ENCODE measurements around the gene RASAL2.

The RASAL2 gene

GRCh38 chr1:178093494-178093950 lies 382 bp upstream of the RASAL2 start:
- peak; percentile 97 for DNase-seq (ENCODE audit: extremely low spot score)
- ChIA-PET CTCF (interaction anchor here (1.1 to 1.5 kb wide), 2 partner anchors 18 to 29 kb away, joined by 3 read pairs; no protein-coding TSS in a partner anchor), POLR2A (interaction anchor here (0.7 to 1.3 kb wide), 4 partner anchors 8 to 37 kb away, joined by 3 to 5 read pairs (median 4); no protein-coding TSS in a partner anchor)
- TF ChIP-seq PKNOX1 (IDR thresholded peaks at IDR 0.05) (peak; percentile 70), L3MBTL2 (conservative IDR thresholded peaks at IDR 0.05) (peak; percentile 88), CTBP1 (IDR thresholded peaks at IDR 0.05; ENCODE audit: borderline replicate concordance) (no peak)

GRCh38 chr1:178094739-178095645 lies 1.1 kb downstream of the RASAL2 start:
- DNase-seq (ENCODE audit: extremely low spot score) = no peak
- TF ChIP-seq PKNOX1 (IDR thresholded peaks at IDR 0.05) = peak; percentile 31
- TF ChIP-seq L3MBTL2 (conservative IDR thresholded peaks at IDR 0.05) = peak; percentile 84
- TF ChIP-seq FOXK2 (IDR thresholded peaks at IDR 0.05) = no peak
- TF ChIP-seq FOXM1 (IDR thresholded peaks at IDR 0.05; ENCODE audit: borderline replicate concordance) = no peak
- ChIA-PET CTCF (interaction anchor here (0.6 to 1.1 kb wide), 2 partner anchors 30 to 438 kb away, joined by 3 to 6 read pairs; no protein-coding TSS in a partner anchor), POLR2A (interaction anchor here (1.6 kb wide), 1 partner anchor 36 kb away, joined by 3 read pairs; no protein-coding TSS in a partner anchor)

- ChIA-PET POLR2A (no interaction called here), CTCF (no interaction called here)
- TF ChIP-seq NFRKB (IDR thresholded peaks at IDR 0.05) (no peak), SP1 (IDR thresholded peaks at IDR 0.05) (no peak), L3MBTL2 (conservative IDR thresholded peaks at IDR 0.05) (no peak), PKNOX1 (IDR thresholded peaks at IDR 0.05) (no peak), CTBP1 (IDR thresholded peaks at IDR 0.05; ENCODE audit: borderline replicate concordance) (no peak), SUZ12 (IDR thresholded peaks at IDR 0.05) (no peak), FOXA1 (IDR thresholded peaks at IDR 0.05) (no peak), ARNT (IDR thresholded peaks at IDR 0.05) (no peak), ELF4 (IDR thresholded peaks at IDR 0.05) (no peak), TARDBP (IDR thresholded peaks at IDR 0.05) (no peak), HDGF (IDR thresholded peaks at IDR 0.05; ENCODE audit: borderline replicate concordance) (no peak), LEF1 (IDR thresholded peaks at IDR 0.05; ENCODE audit: borderline replicate concordance) (no peak), BHLHE40 (IDR thresholded peaks at IDR 0.05; ENCODE audit: borderline replicate concordance) (no peak), FOXK2 (IDR thresholded peaks at IDR 0.05) (no peak), FOXM1 (IDR thresholded peaks at IDR 0.05; ENCODE audit: borderline replicate concordance) (no peak), ZNF384 (IDR thresholded peaks at IDR 0.05) (no peak)
Measured at GRCh38 chr1:178096421-178096820, 2.5 kb downstream of the RASAL2 start.

GRCh38 chr1:178098262-178098661 lies 4.4 kb downstream of the RASAL2 start:
- no peak for DNase-seq (ENCODE audit: extremely low spot score)
- TF ChIP-seq HDGF (IDR thresholded peaks at IDR 0.05; ENCODE audit: borderline replicate concordance) (no peak), FOXK2 (IDR thresholded peaks at IDR 0.05) (no peak), PKNOX1 (IDR thresholded peaks at IDR 0.05) (no peak), SUZ12 (IDR thresholded peaks at IDR 0.05) (no peak), ZNF384 (IDR thresholded peaks at IDR 0.05) (no peak), LEF1 (IDR thresholded peaks at IDR 0.05; ENCODE audit: borderline replicate concordance) (no peak), TARDBP (IDR thresholded peaks at IDR 0.05) (no peak), SP1 (IDR thresholded peaks at IDR 0.05) (no peak), FOXM1 (IDR thresholded peaks at IDR 0.05; ENCODE audit: borderline replicate concordance) (no peak), BHLHE40 (IDR thresholded peaks at IDR 0.05; ENCODE audit: borderline replicate concordance) (no peak), ELF4 (IDR thresholded peaks at IDR 0.05) (no peak), NFRKB (IDR thresholded peaks at IDR 0.05) (no peak), FOXA1 (IDR thresholded peaks at IDR 0.05) (no peak), ARNT (IDR thresholded peaks at IDR 0.05) (no peak), CTBP1 (IDR thresholded peaks at IDR 0.05; ENCODE audit: borderline replicate concordance) (no peak), L3MBTL2 (conservative IDR thresholded peaks at IDR 0.05) (no peak)
- ChIA-PET POLR2A (no interaction called here), CTCF (interaction anchor here (0.6 to 0.7 kb wide), 2 partner anchors 66 to 436 kb away, joined by 3 read pairs; no protein-coding TSS in a partner anchor)

More at GRCh38 chr1:178096421-178096820, 2.5 kb downstream of the RASAL2 start:
- no peak for DNase-seq (ENCODE audit: extremely low spot score)

- CTCF ChIA-PET = interaction anchor here (0.6 kb wide), 1 partner anchor 432 kb away, joined by 3 read pairs; no protein-coding TSS in a partner anchor
- no peak for TF ChIP-seq NFRKB (IDR thresholded peaks at IDR 0.05)
- TF ChIP-seq PKNOX1 (IDR thresholded peaks at IDR 0.05) = no peak
- TF ChIP-seq ELF4 (IDR thresholded peaks at IDR 0.05) = no peak
- no peak for TF ChIP-seq SUZ12 (IDR thresholded peaks at IDR 0.05)
- TF ChIP-seq ZNF384 (IDR thresholded peaks at IDR 0.05) = no peak
- TF ChIP-seq L3MBTL2 (conservative IDR thresholded peaks at IDR 0.05) = no peak
- POLR2A ChIA-PET = interaction anchor here (1.0 kb wide), 1 partner anchor 7 kb away, joined by 3 read pairs; the partner anchor contains the start of gene RASAL2
- DNase-seq (ENCODE audit: extremely low spot score) = no peak
Measured at GRCh38 chr1:178101266-178101630, 7.3 kb downstream of the RASAL2 start.

All from HEK293T (cell line).